ENCODE results near the gene AXIN2.

DNA sequence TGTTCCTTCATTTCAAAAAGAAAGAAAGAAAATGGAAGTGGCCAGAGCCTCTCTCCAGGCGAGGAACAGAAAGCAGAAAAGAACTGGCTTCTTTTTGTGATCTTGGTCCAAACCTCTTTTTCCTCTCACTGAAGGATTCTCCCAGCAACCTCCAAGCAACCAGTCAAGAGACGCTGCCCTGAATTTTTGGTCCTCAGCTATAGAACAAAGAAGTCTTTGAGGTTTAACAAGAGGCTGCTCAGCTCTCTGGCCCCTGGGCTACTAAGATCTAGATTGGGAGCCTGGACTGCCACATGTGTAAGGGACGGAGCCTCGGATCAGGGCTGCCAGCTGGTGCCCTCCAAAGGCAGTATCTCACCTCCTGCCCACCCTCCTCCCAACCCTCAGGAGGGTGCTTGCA, 62.6 kb downstream of the AXIN2 start:
- TF ChIP-seq BCL11A (IDR thresholded peaks at IDR 0.05; ENCODE audit: low read depth, low read length) (no peak), EGR1 (IDR thresholded peaks at IDR 0.05; ENCODE audit: borderline replicate concordance in 1 of 2, low read depth in 2 of 2, low read length in 2 of 2) (no peak), EZH2 (IDR thresholded peaks at IDR 0.05; ENCODE audit: borderline replicate concordance, control insufficient read depth, low read depth, low read length) (no peak), BHLHE40 (IDR thresholded peaks at IDR 0.05; ENCODE audit: borderline replicate concordance in 1 of 2, low read depth in 2 of 2, low read length in 1 of 2) (no peak), MYC (IDR thresholded peaks at IDR 0.05; ENCODE audit: insufficient read depth, insufficient read length, insufficient replicate concordance, low read length, severe bottlenecking) (no peak), TARDBP (IDR thresholded peaks at IDR 0.05; ENCODE audit: borderline replicate concordance) (no peak), NFYB (IDR thresholded peaks at IDR 0.05; ENCODE audit: insufficient read depth, low read depth, low read length) (no peak)
- TF ChIP-seq, protein P1, sequence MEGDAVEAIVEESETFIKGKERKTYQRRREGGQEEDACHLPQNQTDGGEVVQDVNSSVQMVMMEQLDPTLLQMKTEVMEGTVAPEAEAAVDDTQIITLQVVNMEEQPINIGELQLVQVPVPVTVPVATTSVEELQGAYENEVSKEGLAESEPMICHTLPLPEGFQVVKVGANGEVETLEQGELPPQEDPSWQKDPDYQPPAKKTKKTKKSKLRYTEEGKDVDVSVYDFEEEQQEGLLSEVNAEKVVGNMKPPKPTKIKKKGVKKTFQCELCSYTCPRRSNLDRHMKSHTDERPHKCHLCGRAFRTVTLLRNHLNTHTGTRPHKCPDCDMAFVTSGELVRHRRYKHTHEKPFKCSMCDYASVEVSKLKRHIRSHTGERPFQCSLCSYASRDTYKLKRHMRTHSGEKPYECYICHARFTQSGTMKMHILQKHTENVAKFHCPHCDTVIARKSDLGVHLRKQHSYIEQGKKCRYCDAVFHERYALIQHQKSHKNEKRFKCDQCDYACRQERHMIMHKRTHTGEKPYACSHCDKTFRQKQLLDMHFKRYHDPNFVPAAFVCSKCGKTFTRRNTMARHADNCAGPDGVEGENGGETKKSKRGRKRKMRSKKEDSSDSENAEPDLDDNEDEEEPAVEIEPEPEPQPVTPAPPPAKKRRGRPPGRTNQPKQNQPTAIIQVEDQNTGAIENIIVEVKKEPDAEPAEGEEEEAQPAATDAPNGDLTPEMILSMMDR (IDR thresholded peaks at IDR 0.05 in 2 of 3, conservative IDR thresholded peaks at IDR 0.05 in 1 of 3; ENCODE audit: control insufficient read depth in 2 of 3, extremely low read depth in 1 of 3, insufficient read depth in 1 of 3, low read depth in 3 of 3, low read length in 3 of 3), result no peak
- TF ChIP-seq, protein P2, sequence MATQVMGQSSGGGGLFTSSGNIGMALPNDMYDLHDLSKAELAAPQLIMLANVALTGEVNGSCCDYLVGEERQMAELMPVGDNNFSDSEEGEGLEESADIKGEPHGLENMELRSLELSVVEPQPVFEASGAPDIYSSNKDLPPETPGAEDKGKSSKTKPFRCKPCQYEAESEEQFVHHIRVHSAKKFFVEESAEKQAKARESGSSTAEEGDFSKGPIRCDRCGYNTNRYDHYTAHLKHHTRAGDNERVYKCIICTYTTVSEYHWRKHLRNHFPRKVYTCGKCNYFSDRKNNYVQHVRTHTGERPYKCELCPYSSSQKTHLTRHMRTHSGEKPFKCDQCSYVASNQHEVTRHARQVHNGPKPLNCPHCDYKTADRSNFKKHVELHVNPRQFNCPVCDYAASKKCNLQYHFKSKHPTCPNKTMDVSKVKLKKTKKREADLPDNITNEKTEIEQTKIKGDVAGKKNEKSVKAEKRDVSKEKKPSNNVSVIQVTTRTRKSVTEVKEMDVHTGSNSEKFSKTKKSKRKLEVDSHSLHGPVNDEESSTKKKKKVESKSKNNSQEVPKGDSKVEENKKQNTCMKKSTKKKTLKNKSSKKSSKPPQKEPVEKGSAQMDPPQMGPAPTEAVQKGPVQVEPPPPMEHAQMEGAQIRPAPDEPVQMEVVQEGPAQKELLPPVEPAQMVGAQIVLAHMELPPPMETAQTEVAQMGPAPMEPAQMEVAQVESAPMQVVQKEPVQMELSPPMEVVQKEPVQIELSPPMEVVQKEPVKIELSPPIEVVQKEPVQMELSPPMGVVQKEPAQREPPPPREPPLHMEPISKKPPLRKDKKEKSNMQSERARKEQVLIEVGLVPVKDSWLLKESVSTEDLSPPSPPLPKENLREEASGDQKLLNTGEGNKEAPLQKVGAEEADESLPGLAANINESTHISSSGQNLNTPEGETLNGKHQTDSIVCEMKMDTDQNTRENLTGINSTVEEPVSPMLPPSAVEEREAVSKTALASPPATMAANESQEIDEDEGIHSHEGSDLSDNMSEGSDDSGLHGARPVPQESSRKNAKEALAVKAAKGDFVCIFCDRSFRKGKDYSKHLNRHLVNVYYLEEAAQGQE (IDR thresholded peaks at IDR 0.05; ENCODE audit: low read depth, low read length), result no peak
- TF ChIP-seq, protein P3, sequence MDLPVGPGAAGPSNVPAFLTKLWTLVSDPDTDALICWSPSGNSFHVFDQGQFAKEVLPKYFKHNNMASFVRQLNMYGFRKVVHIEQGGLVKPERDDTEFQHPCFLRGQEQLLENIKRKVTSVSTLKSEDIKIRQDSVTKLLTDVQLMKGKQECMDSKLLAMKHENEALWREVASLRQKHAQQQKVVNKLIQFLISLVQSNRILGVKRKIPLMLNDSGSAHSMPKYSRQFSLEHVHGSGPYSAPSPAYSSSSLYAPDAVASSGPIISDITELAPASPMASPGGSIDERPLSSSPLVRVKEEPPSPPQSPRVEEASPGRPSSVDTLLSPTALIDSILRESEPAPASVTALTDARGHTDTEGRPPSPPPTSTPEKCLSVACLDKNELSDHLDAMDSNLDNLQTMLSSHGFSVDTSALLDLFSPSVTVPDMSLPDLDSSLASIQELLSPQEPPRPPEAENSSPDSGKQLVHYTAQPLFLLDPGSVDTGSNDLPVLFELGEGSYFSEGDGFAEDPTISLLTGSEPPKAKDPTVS (IDR thresholded peaks at IDR 0.05; ENCODE audit: low read depth, low read length), result no peak
- TF ChIP-seq, protein P4, sequence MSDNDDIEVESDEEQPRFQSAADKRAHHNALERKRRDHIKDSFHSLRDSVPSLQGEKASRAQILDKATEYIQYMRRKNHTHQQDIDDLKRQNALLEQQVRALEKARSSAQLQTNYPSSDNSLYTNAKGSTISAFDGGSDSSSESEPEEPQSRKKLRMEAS (IDR thresholded peaks at IDR 0.05; ENCODE audit: low read depth, low read length), result no peak
